HG02885 (cell line): ENCODE results near the gene HIVEP2.

Experiments
- ATAC-seq: cut with Tn5 transposase; IDR thresholded peaks from one replicate; pipeline ENCODE4 v1.9.1; 2021; ENCODE audit warnings: mild to moderate bottlenecking; ENCODE audit not compliant: unreplicated experiment, poor library complexity

Gene HIVEP2

DNA sequence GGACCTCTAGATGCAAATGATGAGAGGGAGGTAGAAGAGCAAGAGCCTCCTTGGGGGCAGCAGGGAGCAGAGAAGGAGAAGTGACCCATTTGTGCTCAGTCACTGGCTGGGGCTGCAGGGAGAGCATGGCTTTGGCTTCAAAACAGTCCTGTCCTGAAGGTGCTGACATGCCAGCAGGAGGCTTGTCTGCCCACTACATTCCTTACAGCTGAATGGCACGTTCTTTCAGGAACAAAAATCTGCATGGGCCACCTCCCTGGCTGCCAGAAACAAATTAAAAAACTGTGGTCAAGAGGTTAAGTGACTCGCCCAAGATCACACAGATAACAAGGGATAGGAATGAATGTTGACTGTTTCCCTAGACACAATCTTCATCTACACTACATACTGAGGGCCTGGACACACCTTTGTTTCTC lies 188.8 kb downstream of the HIVEP2 start:
- ATAC-seq = no peak

DNA sequence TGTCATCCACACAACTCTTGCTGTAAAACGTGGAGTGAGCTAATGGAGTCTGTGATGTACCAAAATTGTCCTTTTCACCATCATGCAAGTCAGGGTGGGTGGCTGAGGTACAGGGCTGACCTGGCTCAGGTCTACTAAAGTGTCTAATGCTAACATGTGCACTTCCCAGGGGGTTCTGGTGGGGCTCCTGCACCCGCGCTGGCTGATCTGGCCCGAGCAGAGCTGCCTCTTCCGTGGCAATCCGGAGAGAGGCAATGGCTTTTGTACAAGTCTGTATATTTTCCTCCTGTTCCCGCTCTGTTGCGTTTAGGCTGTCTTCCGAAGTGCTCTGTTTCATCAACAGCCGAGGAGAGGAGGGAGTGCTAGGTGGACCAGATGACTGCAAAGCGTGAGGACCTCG lies 191.8 kb downstream of the HIVEP2 start:
- ATAC-seq = no peak

DNA sequence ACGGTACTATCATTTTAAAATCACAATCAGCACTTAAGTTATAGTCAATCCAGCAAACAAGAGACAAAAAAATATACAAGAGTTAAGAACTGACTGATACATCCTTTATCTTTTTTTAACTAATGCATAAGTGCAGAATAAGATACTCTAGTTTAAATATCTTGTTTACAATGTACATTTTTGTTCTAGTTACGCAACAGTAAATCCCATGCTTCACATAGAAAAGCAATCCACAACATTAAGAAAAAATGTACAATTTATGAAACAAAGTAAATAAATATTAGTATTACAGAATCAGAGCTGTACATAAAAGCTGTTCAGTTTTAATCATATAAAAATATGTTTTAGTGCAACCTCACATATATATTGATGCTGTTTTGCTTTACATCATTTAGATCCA lies 192.6 kb downstream of the HIVEP2 start:
- no peak for ATAC-seq

DNA sequence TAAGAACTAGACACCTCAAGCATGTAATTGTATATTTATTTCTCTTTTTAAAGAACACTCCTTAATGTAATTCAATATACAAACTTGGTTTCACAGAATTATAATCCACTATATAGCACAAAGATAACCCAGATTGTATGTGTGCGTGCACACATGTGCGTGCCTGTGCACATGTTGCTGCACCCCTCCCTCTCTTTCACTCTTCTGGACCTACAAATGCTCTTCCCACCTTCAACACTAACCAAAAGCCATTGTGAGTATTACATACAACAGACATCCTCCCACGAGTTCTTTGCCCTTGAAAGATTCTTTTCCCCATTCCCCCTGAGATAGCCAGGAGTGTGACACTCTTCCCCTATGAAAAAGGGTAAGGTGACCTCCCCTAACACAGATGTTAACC lies 193.5 kb downstream of the HIVEP2 start:
- no peak for ATAC-seq

DNA sequence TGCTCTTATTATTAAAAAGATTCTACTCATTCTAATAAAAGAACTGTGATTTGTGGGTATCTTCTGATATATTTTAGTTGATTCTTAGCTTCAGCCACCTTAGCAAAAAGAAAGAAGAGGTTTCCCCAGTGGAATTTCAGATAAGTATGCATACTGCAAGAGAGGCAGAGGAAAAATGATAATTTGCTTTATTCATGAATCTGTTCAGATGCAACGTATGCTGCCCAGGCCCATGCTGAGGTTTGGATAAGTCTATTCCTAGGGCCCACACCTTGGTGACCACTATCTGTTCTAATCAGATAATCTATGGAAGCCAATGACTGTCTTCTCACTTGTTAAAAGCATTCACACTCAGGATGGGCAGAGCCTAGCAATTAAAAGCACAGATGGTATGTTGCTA lies 194.0 kb downstream of the HIVEP2 start:
- no peak for ATAC-seq

DNA sequence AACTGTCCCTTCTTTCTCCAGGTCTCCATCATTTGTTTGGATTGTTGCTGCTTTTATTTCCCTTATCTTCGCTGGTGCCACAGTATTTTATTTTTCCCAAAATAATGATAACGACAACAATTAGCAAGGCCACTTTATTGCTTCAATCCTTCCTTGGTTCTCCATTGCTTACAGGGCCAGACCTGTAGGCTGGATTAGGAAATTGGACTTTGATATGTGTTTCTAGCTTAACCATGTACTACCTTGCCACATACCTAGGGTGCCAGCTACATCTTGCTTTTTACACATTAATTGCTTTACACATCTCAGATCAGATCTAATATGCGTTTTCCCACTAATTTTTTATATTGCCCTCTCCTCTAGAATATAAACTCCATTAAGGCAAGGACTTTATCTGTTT lies 195.4 kb downstream of the HIVEP2 start:
- ATAC-seq = no peak

DNA sequence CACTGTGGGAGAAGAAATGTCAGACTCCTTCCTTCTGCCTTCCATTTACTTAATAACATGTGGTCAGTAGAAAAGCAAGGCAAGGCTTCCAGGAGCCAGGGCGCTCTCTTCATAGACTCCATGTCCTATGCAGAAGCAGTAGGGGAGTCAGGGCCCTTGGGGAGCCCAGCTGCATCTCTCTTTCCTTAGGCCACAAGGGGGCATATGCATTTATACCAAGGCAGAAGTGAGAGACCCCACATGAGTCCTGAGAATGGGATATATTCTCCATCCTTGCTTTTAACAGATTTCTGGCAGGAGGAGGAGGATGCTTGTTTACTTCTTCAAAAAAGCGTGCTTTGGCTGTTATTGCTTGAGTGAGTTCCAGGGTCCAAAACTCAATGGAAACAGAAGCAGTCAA lies 198.5 kb downstream of the HIVEP2 start:
- ATAC-seq = peak; percentile 78

DNA sequence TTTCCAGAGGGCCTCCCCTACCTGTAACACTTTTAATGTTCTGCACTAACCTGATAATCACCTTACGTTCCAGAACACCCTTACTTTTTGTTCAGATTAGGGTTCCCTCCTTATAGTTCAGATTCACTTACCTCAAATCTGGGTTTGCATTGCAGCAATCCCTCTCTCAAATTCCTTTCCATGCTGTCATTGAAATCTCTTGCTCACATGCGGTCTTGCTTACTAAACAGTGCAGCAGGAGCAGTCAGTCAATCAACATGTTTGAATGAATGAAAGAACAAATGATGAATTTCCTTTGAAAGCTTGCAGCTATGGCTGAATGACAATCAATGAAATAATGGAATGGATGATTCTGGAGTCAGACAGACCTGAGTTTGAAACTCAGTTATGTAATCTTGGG lies 200.1 kb downstream of the HIVEP2 start:
- ATAC-seq = no peak

DNA sequence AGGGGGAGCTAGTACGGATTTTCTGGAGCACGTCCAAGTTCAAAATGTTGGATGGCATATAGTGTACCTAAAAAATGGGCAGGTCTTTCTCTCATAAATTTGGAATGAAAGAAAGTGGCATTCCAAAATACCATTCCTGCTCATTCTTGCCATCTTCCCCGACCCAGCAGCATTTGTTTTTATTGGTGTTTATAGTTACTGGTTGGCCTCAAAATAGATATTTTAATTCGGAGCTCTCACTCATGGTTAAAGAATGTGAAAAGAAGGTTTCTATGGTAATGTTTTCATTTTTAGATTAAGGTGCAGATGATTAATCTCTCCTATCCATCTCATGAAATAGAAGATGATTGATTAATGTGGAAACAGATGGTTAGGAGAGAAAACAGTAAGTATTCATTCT lies 204.5 kb downstream of the HIVEP2 start:
- ATAC-seq = no peak

DNA sequence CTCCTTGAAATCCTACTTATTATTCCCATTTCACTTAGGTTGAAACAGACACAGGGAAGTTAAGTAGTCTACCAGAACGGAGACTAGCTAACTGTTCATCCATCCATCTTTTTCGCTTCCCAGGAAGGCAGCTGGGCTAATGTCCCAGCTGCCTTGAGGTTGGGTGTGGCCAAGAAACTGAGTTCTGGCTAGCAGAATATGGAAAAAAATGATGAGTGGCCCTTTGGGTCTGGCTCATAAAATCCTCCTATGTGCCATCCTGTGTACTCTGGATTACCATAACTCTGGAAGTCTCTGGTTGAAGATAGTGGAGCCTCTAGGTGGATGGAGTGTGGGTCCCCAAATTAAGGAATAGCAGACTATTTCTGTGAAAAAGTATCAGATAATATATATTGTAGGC lies 206.2 kb downstream of the HIVEP2 start:
- no peak for ATAC-seq

DNA sequence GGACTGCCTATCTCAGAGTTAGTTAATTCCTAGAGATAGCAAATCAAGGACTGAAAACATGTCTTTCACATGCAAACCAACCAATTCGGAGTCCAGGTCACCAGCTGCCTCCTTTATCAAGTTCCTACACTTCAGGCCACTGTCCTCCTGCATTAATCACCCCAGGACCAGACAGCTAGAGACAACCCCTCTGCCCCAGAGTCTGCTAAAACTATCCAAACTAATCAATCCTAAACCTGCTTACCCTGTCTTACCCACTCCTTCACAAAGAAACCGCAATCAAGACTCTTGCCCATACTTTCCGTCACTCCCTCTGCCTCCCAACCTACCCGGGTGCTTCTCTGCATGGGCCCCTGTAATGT lies 207.0 kb downstream of the HIVEP2 start:
- ATAC-seq = no peak

DNA sequence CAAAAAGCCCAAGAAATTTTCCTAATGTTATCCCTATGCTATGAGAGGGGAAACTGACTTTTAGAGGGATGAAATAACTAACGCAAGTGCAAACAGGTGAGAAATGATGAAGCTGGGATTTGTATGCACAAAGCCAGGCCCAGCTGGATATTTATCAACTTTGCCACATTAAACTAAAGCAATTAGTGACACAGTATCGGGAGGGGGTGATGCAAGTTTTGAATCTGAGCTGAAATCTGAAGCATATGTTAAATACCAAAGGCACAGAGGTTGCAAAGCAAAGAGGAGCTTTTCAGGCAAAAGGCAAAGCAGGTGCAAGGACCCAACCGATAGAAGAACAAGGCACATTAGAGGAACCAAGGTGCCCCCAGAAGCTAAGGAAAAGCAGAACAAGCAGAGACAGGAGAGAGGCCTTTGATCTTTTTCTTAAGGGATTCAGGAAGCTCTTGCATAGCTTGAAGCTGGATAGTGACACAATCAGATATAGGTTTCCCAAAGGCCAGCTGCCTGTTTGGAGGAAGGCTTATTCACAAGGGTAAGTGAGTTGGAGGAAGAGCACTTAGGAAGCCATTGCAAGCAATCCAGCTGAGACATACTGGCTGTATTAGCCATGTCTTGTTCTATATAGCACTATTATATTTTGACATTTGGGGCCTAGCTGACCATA lies 207.5 kb downstream of the HIVEP2 start:
- no peak for ATAC-seq

DNA sequence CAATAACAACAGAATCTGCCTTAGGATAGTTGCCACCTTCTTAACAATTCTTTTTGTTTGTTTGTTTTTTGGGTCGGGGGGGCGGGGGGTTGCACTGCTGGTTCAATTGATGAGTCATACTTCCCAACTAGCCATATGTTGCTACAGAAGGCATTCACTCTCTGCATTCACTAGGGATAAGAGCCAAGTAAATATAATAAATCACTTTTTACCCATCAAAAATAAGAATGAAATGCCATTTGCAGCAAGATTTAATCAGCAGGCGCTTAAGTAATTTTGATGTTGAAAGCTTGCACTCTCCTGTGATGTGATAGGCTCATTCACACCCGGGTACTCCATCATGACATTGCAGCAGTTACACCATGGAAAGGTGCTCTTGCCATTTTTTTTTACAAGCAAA lies 209.8 kb downstream of the HIVEP2 start:
- ATAC-seq = no peak

DNA sequence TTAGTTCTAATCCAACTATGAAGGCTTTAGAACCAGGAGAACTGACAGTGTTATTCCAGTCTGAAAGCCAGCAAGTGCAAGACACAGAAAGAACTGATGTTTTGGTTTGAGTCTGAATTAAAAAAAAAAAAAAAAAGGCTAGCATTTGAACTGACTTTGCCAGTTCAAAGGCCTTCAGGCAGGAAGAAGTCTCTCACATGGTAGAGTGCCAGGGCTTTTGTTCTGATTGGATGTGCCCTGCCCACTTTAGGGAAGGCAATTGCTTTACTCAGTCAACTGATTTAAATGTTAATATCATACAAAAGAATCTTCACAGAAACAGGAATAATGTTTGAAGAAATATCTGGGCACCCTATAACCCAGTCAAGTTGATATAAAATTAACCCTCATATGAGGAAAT lies 212.2 kb downstream of the HIVEP2 start:
- ATAC-seq = no peak

DNA sequence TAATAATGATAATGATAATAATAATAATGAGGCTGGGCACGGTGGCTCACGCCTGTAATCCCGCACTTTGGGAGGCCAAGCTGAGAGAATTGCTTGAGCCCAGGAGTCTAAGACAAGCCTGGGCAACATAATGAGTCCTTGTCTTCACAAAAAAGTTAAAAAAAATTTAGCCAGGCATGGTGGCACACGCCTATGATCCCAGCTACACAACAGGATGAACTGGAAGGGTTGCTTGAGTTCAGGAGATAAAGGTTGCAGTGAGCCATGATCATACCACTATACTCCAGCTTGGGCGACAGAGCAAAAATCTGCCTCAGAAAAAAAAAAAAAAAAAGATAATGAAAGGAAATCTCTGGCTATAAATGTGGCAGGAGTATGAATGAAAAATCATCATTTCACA lies 213.4 kb downstream of the HIVEP2 start:
- ATAC-seq = no peak

DNA sequence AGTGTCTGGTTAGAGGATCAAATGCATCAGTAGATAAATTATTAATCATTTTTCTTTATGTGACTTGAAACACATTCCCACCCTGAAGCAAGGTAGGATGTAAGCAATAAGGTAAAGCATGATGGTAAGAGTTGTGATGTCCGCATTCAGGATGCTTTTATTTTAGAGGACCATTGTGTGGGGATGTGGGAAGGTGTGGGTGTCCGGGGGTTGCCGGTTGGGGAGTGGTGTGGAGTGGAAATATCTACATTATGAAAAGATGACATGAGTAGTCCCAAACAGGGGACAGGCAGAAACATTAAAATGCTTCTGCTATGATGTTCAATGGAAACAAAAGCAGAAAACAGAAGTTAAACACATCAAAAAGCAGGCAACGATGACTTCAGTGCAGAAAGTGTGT lies 215.4 kb downstream of the HIVEP2 start:
- ATAC-seq = no peak

DNA sequence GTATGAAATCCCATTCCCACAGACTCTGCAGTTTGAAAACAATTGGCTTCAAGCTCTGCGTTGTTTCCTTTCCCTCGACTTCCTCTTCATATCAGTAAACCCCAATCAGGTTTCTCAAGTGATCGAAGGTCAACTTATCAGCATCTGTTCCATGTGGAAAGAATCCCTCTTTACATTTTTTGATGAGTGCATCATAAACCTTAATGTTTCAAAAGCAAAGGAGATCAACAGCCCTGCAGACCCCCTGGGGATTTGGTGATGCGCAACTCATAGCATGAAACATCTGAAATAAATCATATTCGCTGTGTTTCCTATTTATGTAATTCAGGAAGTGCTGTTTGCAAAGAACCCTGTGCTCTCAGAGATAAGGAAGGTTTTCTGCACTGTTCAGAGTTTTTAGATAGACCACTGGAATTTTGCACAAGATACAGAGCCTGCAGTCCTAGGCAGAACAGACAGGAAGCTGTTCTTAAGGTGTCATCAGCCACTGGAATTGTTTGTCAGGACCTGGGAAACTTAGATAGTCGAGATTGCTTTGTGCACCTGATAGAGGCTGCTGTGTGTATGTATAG lies 216.0 kb downstream of the HIVEP2 start:
- ATAC-seq = no peak

DNA sequence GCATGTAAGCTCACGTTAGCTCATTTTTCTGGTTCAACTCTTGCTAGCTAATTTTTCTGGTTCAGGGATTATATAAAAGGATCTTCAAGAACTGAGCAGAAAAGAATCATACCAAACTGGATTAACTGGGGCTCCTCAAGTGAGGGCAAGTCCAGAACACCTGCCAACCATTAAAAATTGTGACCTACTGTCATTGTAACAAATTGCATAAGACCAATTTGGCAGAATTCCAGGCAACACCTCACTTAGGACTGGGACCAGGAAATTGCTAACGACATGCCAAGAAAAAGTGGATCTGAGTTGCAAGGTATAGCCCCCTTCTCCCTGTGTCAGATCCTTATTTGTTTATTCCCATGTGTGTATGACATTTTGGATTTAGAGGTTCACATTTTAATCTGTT lies 216.6 kb downstream of the HIVEP2 start:
- ATAC-seq = no peak

DNA sequence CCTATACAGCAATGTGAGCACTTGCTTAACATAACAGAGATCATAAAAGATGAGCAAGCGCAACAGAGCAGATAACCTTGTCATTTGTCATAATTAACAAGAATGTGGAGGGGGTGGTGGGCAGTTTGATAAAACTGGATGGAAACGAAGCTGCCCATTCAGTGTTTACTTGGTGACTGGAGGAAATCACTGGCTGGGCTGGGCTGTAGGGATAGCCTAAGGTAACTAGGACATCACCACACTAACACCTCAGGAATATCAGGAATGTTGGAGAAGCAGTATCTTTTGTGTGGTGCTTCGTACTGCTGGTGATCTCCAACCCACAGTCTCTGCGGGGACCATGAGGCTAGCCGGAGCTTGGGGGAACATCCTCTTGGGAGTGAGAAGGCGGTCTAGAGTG lies 218.4 kb downstream of the HIVEP2 start:
- no peak for ATAC-seq

DNA sequence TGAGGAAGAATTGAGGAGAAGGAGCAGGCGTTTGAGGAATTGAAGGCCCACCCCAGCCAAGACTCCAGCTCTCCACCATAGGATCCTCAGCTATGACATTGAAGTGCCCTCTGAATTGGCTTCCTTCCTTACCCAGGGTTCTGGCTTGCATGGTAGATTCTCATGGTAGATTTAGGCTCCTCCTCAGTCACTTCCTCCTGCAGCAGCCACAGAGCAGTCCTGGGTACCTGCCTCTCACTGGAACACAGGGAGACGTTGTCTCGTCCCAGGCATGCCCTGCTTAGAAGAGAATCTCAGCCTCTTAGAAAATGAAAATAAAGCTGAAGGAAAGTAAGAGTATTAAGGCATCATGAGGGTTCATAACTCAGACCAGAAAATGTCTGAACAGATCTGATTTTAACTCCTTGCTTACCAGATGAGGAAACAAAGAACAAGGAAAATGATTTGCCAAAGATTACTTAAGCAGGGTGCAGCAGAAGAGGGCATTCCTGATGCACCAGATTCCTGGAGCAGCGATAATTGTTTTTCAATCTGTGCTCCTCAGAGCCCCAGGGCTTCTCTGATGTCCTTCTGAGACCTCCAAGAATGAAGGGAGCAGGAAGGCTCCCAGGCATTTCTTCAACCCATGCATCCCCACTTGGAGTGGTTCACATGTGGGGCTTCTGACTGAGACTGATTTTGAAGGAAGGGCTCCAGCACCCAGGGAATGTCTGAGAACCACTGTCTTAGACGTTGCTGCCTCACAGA lies 219.8 kb downstream of the HIVEP2 start:
- no peak for ATAC-seq

DNA sequence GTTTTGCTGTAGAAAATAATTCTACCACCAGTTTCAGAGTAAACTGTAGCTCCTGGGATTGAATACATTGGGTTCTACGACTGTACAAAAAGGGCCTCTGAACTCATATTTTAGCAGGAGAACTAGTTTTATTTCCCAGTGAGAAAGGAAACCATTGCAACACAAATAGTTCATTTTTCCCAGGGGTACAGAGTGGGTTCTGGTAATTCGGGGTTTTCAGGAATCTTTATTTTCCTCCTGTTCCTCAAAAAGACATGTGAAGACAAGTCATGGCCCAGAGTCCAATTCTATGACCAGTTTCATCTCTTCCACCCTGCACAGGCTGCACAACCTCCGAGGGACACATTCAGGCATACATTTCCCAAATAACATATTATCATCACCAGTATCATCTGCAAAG lies 222.1 kb downstream of the HIVEP2 start:
- ATAC-seq = no peak

DNA sequence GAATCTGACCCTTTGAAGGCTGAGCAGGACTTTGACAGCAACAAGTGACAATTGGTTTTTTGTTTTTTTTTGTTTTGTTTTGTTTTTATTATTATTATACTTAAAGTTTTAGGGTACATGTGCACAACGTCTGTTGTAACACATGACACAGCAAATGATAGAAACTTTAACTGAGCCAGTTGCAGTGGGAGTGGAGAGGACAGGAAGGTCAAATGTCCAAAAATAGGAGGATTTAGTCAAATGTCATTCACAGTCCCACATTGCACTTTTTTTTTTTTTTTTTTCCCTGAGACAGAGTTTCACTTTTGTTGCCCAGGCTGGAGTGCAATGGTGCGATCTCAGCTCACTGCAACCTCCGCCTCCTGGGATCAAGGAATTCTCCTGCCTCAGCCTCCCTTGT lies 223.0 kb downstream of the HIVEP2 start:
- peak; percentile 61 for ATAC-seq
